Kidney (tissue), 14 donors: ENCODE data around the gene FAM120A. TPM values are rescaled to one million over a fixed set of nuclear protein-coding genes. Genes with fewer than 3 reads are reported as not detected.

Source experiments
- DNase-seq, 5 donors: peaks; one replicate each; pipeline ENCODE4 v3.0.0-alpha.2; 2013 to 2020
- FAIRE-seq: peaks from 2 replicates; lab custom pipeline; 2012; peaks lifted over from hg19 to GRCh38; lab: Jason Lieb, UNC
- H3K27ac ChIP-seq, 2 donors: one replicate each; pipeline ENCODE4 v1.7.0; 2013; ENCODE audit warnings: low read depth in 2 of 2, low read length in 2 of 2, inconsistent platforms in 1 of 2
- H3K27me3 ChIP-seq: one replicate; pipeline ENCODE4 v1.7.1; 2013; ENCODE audit warnings: low read length, inconsistent platforms; ENCODE audit not compliant: control insufficient read depth, insufficient read depth
- H3K36me3 ChIP-seq, 3 donors: one replicate each; pipeline versions ENCODE4 v1.7.0 to v1.7.1; 2013; ENCODE audit warnings: low read length in 3 of 3, control low read depth in 1 of 3, inconsistent platforms in 1 of 3; ENCODE audit not compliant: insufficient read depth in 3 of 3, control insufficient read depth in 2 of 3
- H3K4me1 ChIP-seq, 3 donors: one replicate each; pipeline versions ENCODE4 v1.7.0 to v1.7.1; 2013; ENCODE audit warnings: low read length in 3 of 3, inconsistent platforms in 1 of 3, low read depth in 1 of 3; ENCODE audit not compliant: control insufficient read depth in 2 of 3, insufficient read depth in 2 of 3
- H3K4me3 ChIP-seq, 3 donors: one replicate each; pipeline versions ENCODE4 v1.7.0 to v1.8.1; 2013; ENCODE audit warnings: low read length in 3 of 3, control low read depth in 1 of 3, inconsistent platforms in 1 of 3
- H3K9ac ChIP-seq, 3 donors: one replicate each; pipeline versions ENCODE4 v1.7.0 to v1.7.1; 2013; ENCODE audit warnings: low read length in 3 of 3, control low read depth in 1 of 3, inconsistent platforms in 1 of 3
- H3K9me3 ChIP-seq, 3 donors: one replicate each; pipeline versions ENCODE4 v1.7.0 to v1.7.1; 2013; ENCODE audit warnings: low read length in 3 of 3, control low read depth in 1 of 3, inconsistent platforms in 1 of 3; ENCODE audit not compliant: control insufficient read depth in 2 of 3, insufficient read depth in 1 of 3
- CTCF ChIP-seq: IDR thresholded peaks from 3 replicates; pipeline ENCODE4 v1.5.1; 2012; ENCODE audit warnings: mild to moderate bottlenecking, moderate library complexity, borderline replicate concordance; ENCODE audit not compliant: insufficient read depth; ENCODE audit errors: extremely low read depth
- intact Hi-C: fragments of 100-400 bp; cut with DNase I; formaldehyde crosslinking; loops from one replicate; pipeline ENCODE4 v1.11.1; 2022
- polyA plus RNA-seq: library from polyadenylated mRNA; stranded (reverse); fragments of 350-450 nt; fragmentation: Illumina TruSeq; extraction: RNeasy Lipid Tissue Mini Kit (QIAGEN cat#74804); gene quantifications from one replicate; pipeline ENCODE4 v1.2.3, GENCODE V29; 2014; ENCODE audit warnings: low read depth, low replicate concordance; ENCODE audit not compliant: insufficient read depth
- total RNA-seq: library from RNA; stranded (reverse); fragmentation: NEBNext Ultra II Directional; extraction: Animal tissue kit (Norgen Biotek cat#: 25700); gene quantifications from one replicate; pipeline ENCODE4 v1.2.1, GENCODE V29; 2021
- donor health status: control.
- donor health status: control.
- donor health status: control.
- donor health status: control.
- donor health status: control.
- donor health status: DM: yes; HTN: yes; CAD: no.
- donor health status: Normal renal cell carcinoma (clear cell type).

The FAM120A gene
- total and polyA plus RNA-seq, 2 donors from 2014 or later = 43.7 to 127 TPM

DNA sequence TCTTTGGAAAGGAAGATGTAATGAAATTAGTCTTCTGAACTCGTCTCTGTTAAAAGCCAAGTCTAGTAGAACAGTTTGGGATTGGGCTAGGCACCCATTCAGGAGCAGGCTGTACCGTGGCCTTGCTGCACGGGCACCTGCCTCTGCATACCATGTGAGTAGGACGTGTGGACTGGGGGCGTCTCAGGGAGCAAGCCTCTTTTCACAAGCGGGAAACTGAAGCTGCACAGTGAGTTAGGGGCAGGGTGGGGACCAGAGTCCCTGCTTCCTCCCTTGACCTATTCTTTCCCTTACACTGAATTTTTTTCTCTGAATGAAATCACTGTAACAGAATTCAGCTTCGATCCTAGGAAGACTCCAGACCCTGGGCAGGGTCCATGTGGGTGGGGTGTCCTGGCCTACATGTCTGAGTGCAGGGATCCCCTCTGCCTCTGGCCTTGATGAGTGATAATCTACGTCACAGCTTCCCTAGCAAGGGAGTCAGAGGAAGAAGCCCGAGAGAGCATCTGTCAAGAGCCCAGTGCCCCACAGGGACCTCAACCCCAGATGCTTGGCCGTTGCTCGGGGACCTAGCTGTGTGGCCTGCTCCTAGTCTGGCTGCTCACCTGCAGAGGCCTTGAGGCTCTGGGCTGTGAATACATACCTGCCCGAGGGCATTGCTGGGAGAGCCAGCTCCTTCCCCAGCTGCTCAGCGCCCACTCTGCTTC is 140.0 kb downstream of the FAM120A start:
- no peak overlapping the region for H3K9ac ChIP-seq
- H3K4me1 ChIP-seq = peaks cover 0 to 22% (median 4%) of the 10 kb centered on the region in 3 donors
- H3K4me3 ChIP-seq = no peak overlapping the region
- peak in 1 of 5 donors; percentile 58 for DNase-seq
- H3K27me3 ChIP-seq = no peaks in the 10 kb centered on the region
- H3K36me3 ChIP-seq = peaks cover 0 to 2% (median 0%) of the 10 kb centered on the region in 3 donors
- TF ChIP-seq CTCF = no peak
- no peak for FAIRE-seq
- no peak overlapping the region for H3K27ac ChIP-seq
- no peaks in the 10 kb centered on the region for H3K9me3 ChIP-seq
- intact Hi-C loops = no loop called here

- peak in 1 of 5 donors; percentile 32 for DNase-seq
- Histone ChIP-seq H3K4me3 (no peak overlapping the region), H3K4me1 (peaks cover 0 to 17% (median 4%) of the 10 kb centered on the region in 3 donors), H3K27ac (no peak overlapping the region), H3K36me3 (peaks cover 0 to 2% (median 0%) of the 10 kb centered on the region in 3 donors), H3K27me3 (no peaks in the 10 kb centered on the region), H3K9ac (no peak overlapping the region), H3K9me3 (no peaks in the 10 kb centered on the region)
- no peak for FAIRE-seq
- intact Hi-C loops = no loop called here
- TF ChIP-seq CTCF = no peak
These were observed 140.6 kb downstream of the FAM120A start for GRCh38 chr9:93592008-93592642.

DNA sequence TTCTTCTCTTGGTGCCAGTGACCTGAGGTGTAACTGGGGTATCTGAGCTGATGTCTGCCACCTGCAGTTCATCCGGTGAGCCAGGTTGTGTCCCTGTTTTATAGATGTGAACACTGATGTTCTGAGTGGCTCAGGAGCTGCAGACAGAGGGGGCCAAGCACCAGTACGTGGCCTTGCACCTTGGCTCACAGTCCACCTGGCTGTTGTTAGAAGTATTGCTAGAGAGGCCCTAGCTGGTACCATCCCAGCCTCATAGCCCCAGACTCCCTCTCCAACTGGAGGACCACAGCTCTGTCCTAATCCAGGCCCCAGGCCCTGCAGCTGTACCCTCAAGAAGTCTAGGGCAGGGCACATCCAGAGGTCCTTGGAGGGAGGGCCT is 141.1 kb downstream of the FAM120A start:
- no peak for FAIRE-seq

More for the DNA sequence above, 141.1 kb downstream of the FAM120A start:
- intact Hi-C loops = no loop called here
- Histone ChIP-seq H3K36me3 (peaks cover 0 to 2% (median 0%) of the 10 kb centered on the region in 3 donors), H3K27me3 (no peaks in the 10 kb centered on the region), H3K9me3 (no peaks in the 10 kb centered on the region), H3K4me1 (peaks cover 0 to 17% (median 4%) of the 10 kb centered on the region in 3 donors), H3K9ac (no peak overlapping the region), H3K4me3 (no peak overlapping the region), H3K27ac (no peak overlapping the region)
- DNase-seq = peak in 2 of 5 donors; percentile 16 to 27
- TF ChIP-seq CTCF = no peak
